Peyer's patch (tissue), 4 donors: ENCODE measurements around the gene BPIFA1. TPM values are rescaled to one million over a fixed set of nuclear protein-coding genes. Genes with fewer than 3 reads are reported as not detected.

ENCODE experiments used
- DNase-seq, 3 donors: peaks; one replicate each; pipeline ENCODE4 v3.0.0-alpha.2; 2017 to 2019
- H3K27ac ChIP-seq, 4 donors: fragments of 200-600 bp; sonication (generic); one replicate each; pipeline ENCODE4 v1.5.1; 2016 to 2019
- H3K27me3 ChIP-seq, 2 donors: fragments of 200-600 bp; sonication (generic); one replicate each; pipeline ENCODE4 v1.5.1; 2019
- H3K36me3 ChIP-seq, 3 donors: fragments of 200-600 bp; sonication (generic); one replicate each; pipeline ENCODE4 v1.5.1; 2016 to 2019
- H3K4me1 ChIP-seq, 4 donors: fragments of 200-600 bp; sonication (generic); one replicate each; pipeline ENCODE4 v1.5.1; 2016 to 2019
- H3K4me3 ChIP-seq, 4 donors: fragments of 200-600 bp; sonication (generic); 1 replicate in 3 of 4; 2 replicates in 1 of 4; pipeline ENCODE4 v1.5.1; 2016 to 2019; ENCODE audit warnings: mild to moderate bottlenecking in 1 of 4
- H3K9me3 ChIP-seq, 4 donors: fragments of 200-600 bp; sonication (generic); one replicate each; pipeline ENCODE4 v1.5.1; 2016 to 2019; ENCODE audit warnings: mild to moderate bottlenecking in 1 of 4
- POLR2A ChIP-seq, 2 donors: fragments of 450-650 bp; IDR thresholded peaks; one replicate each; pipeline ENCODE4 v1.5.1; 2017; ENCODE audit warnings: antibody characterized with exemption in 2 of 2, mild to moderate bottlenecking in 2 of 2, moderate library complexity in 2 of 2
- total RNA-seq, 4 donors: library from RNA; depleted of rRNA; stranded (reverse); fragments of >200 nt; gene quantifications; one replicate each; pipeline ENCODE4 v1.1.0, GENCODE V29; 2016
- TF ChIP-seq, protein P1 (sequence below), 6 experiments: fragments of 450-650 bp in 4 of 6; fragments of 200-600 bp in 2 of 6; sonication (generic) in 1 of 6; IDR thresholded peaks; one replicate each; pipeline ENCODE4 v1.5.1; 2017 to 2019; ENCODE audit warnings: antibody characterized with exemption in 6 of 6, mild to moderate bottlenecking in 3 of 6, moderate library complexity in 1 of 6

Gene BPIFA1
- total RNA-seq, 4 donors from 2014 or later: not detected

DNA sequence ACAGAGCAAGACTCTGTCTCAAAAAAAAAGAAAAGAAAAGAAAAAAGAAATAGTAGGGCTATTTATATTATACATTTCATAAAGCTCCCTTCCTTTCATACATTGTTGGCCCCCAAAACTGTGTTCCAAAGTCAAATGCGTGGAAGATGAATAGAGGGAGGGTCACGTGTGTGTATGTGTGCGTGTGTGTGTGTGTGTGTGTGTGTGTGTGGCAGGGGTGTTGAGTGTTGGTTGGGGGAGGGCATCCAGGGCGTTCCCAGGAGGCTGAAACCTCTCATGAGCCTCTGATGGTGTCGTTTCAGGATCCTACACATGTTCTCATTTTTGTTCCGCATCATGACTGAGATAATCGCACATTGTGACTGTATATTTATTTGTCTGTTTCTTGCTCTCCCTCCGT is 39.4 kb downstream of the BPIFA1 start:
- H3K27ac ChIP-seq: no peak overlapping the region

DNA sequence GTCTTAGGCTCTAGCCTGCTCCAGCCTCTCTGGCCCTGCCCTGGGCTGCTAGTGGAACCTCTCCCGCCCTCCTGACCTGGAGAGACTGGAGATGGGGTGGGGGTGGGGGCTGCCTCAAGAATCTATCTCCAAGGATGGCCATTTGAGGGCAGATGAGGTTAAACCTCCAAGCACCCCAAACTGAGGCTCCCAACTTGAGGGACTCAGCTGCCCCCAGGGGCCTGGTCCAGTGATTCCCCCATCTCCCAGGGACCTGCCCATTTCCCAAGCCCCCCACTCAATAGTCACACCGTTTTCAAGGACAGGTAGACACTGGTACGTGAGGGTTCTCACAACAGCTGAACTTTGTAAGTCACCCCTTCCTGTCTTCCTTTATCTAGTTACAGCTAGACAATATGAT is 40.1 kb downstream of the BPIFA1 start:
- no peak for TF ChIP-seq POLR2A (IDR thresholded peaks at IDR 0.05)
- TF ChIP-seq, protein P1, sequence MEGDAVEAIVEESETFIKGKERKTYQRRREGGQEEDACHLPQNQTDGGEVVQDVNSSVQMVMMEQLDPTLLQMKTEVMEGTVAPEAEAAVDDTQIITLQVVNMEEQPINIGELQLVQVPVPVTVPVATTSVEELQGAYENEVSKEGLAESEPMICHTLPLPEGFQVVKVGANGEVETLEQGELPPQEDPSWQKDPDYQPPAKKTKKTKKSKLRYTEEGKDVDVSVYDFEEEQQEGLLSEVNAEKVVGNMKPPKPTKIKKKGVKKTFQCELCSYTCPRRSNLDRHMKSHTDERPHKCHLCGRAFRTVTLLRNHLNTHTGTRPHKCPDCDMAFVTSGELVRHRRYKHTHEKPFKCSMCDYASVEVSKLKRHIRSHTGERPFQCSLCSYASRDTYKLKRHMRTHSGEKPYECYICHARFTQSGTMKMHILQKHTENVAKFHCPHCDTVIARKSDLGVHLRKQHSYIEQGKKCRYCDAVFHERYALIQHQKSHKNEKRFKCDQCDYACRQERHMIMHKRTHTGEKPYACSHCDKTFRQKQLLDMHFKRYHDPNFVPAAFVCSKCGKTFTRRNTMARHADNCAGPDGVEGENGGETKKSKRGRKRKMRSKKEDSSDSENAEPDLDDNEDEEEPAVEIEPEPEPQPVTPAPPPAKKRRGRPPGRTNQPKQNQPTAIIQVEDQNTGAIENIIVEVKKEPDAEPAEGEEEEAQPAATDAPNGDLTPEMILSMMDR (IDR thresholded peaks at IDR 0.05): no peak
- H3K9me3 ChIP-seq: no peaks in the 10 kb centered on the region
- DNase-seq: no peak
- H3K27me3 ChIP-seq: no peaks in the 10 kb centered on the region
- no peak overlapping the region for H3K4me3 ChIP-seq
- H3K36me3 ChIP-seq: no peaks in the 10 kb centered on the region
- no peak overlapping the region for H3K27ac ChIP-seq
- no peaks in the 10 kb centered on the region for H3K4me1 ChIP-seq

More for the DNA sequence above, 39.4 kb downstream of the BPIFA1 start:
- H3K4me1 ChIP-seq: no peaks in the 10 kb centered on the region
- H3K4me3 ChIP-seq: no peak overlapping the region
- H3K27me3 ChIP-seq: no peaks in the 10 kb centered on the region
- DNase-seq: no peak
- H3K9me3 ChIP-seq: no peaks in the 10 kb centered on the region
- no peaks in the 10 kb centered on the region for H3K36me3 ChIP-seq
- TF ChIP-seq, protein P1 (IDR thresholded peaks at IDR 0.05): no peak
- no peak for TF ChIP-seq POLR2A (IDR thresholded peaks at IDR 0.05)

DNA sequence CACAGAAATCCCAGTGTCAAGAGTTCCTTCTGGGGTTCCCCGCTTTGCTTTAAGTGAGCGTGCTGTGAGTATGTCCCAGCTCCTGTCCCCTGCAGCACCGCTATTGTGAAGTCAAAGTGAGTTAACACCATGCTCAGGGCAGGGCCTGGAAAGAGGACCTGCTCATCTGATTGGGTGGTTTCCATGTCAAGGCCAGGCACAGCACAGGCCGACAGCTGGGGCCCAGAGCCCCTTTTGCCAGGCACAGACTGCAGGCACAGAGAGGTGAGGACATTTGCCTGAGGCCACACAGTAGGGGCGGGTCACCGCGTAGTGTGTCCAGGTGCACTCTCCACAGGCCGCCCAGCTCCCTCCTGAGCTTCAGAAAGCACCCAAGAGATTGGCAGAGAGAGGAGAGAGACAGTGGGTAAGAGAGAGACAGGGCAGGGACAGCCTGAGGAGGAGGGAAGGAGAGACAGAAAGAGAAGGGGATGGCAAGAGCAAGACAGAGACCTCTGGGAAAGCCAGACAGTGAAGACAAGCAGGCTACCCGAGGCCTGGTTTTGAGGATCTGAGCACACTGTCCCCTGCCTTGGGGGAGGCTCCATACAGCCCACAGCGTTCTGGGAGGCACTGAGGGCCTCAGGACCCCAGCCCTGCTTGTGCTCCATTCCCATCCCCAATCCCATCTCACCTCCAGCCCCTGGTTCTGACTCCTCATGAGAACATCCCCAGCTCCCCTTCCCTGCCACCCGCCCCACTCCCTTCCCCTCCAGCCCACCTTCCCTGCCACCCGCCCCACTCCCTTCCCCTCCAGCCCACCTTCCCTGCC is 40.7 kb downstream of the BPIFA1 start:
- Histone ChIP-seq H3K4me3 (no peak overlapping the region), H3K4me1 (no peaks in the 10 kb centered on the region), H3K27me3 (no peaks in the 10 kb centered on the region), H3K36me3 (no peaks in the 10 kb centered on the region), H3K27ac (no peak overlapping the region), H3K9me3 (no peaks in the 10 kb centered on the region)
- no peak for DNase-seq
- TF ChIP-seq, protein P1 (IDR thresholded peaks at IDR 0.05): no peak

DNA sequence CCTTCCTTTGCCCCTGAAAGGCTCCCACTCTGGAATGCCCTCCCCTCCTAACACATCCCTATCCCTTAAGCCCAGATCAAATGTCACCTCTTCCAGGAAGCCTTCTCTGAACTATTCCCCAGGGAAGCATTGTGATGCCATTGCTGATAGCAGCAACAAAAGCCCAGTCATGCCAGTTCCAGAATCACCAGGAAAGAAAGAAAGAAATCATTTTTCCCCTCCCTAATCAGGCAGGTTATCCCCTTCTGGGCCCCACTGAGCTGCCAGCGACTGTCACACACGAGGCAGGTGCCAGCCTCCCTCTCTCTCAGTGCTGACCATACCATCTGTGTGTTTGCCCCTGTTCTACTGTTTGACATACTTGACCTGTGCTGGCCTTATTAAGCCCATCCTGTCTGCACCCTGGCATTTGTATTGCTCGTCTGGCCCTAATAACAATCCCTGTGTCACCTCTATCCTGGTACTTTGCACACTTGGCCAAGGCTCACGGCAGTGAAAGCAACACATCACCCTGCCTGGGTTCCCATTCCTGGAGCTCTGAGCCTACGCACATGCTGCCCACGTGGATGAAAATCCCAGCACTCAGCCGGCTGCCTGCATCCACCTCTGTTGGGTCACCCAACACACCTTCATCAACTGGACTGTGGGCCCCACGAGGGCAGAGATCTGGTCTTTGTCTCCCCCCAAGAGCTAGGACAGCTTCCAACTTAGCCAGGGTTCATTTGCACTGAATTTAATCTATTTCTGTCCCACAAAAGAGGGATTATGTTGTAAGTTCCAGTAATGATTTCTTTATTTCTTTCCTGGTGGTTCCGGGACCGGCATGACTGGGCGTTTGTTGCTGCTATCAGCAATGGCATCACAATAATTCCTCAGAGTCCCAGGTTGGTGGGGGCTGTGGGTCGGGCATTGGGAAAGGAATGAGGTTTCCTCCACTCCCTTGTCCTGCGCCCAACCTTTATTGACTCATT is 42.0 kb downstream of the BPIFA1 start:
- no peaks in the 10 kb centered on the region for H3K36me3 ChIP-seq
- no peaks in the 10 kb centered on the region for H3K27me3 ChIP-seq
- H3K27ac ChIP-seq: no peak overlapping the region
- H3K4me1 ChIP-seq: no peaks in the 10 kb centered on the region
- H3K9me3 ChIP-seq: no peaks in the 10 kb centered on the region
- no peak for TF ChIP-seq POLR2A (IDR thresholded peaks at IDR 0.05)
- no peak for DNase-seq
- no peak overlapping the region for H3K4me3 ChIP-seq

DNA sequence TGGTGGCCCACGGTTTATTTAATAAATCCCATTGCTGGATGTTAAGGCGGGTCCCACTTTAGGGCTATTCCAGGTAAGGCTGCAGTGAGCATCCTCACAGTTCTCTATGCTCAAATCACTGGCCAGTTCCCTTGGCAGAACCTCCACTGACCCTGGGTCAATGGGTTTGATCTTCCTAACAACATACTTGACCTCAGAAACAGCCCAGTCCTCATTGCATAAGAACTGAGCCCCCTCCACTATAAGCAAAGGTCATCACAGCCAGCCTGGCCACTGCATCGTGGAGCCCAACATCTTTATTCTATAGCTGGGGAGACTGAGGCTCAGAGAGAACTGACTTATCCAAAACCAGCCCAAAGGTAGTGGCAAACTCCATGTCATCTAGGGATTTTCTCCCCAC is 42.9 kb downstream of the BPIFA1 start:
- H3K27me3 ChIP-seq: no peaks in the 10 kb centered on the region
- H3K27ac ChIP-seq: no peak overlapping the region
- H3K4me3 ChIP-seq: no peak overlapping the region
- no peaks in the 10 kb centered on the region for H3K9me3 ChIP-seq
- DNase-seq: no peak
- no peak for TF ChIP-seq POLR2A (IDR thresholded peaks at IDR 0.05)
- TF ChIP-seq, protein P1 (IDR thresholded peaks at IDR 0.05): no peak
- no peaks in the 10 kb centered on the region for H3K4me1 ChIP-seq
- no peaks in the 10 kb centered on the region for H3K36me3 ChIP-seq
